ENCODE data around the gene ZC3H6.
"Not testable (repeated sequence)": the region's sequence is repeated elsewhere in the genome, so short reads cannot be mapped to it uniquely, and the experiment has no call there.

DNA sequence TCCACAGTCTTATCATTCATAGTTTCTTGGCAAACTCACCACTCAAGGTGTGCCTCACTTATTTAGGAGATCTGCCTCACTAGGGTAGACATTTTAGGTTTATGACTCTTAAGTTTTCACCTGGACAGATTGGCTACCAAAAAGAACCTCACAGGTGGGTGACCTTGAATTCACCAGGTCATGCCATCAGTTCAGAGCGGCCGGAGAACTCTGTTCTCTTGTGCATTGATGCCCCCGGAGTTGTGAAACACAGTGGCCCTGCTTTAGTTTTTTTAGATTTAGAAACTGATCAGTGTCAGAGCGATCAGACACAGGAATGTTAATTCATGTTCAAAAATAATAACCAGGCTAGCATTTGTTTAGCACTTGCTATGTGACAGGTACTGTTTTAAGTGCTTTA is 6.7 kb downstream of the ZC3H6 start:
- TF ChIP-seq, protein P1, sequence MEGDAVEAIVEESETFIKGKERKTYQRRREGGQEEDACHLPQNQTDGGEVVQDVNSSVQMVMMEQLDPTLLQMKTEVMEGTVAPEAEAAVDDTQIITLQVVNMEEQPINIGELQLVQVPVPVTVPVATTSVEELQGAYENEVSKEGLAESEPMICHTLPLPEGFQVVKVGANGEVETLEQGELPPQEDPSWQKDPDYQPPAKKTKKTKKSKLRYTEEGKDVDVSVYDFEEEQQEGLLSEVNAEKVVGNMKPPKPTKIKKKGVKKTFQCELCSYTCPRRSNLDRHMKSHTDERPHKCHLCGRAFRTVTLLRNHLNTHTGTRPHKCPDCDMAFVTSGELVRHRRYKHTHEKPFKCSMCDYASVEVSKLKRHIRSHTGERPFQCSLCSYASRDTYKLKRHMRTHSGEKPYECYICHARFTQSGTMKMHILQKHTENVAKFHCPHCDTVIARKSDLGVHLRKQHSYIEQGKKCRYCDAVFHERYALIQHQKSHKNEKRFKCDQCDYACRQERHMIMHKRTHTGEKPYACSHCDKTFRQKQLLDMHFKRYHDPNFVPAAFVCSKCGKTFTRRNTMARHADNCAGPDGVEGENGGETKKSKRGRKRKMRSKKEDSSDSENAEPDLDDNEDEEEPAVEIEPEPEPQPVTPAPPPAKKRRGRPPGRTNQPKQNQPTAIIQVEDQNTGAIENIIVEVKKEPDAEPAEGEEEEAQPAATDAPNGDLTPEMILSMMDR (conservative IDR thresholded peaks at IDR 0.05 in 1 of 2, IDR thresholded peaks at IDR 0.05 in 1 of 2; ENCODE audit: low read depth in 1 of 2, low read length in 2 of 2) = not testable (repeated sequence)
- not testable (repeated sequence) for TF ChIP-seq EZH2 (IDR thresholded peaks at IDR 0.05; ENCODE audit: low read length, missing control alignments)

Measured in fibroblast of lung (primary cell).